Measurements from ENCODE around the gene IGHMBP2.
"Not testable (repeated sequence)": the region's sequence is repeated elsewhere in the genome, so short reads cannot be mapped to it uniquely, and the experiment has no call there.

The IGHMBP2 gene

GRCh38 chr11:68903288-68904247 lies at the start of gene IGHMBP2, which contains the start of gene MRPL21:
IGHMBP2 (plus strand) TSS chr11:68903891; CDS start chr11:68903953, 62 bp downstream.
MRPL21 (minus strand) TSS chr11:68903832; CDS start chr11:68903810, 22 bp downstream.
- H3K4me3 ChIP-seq (ENCODE audit: low read depth, low read length), result peak within 1 kb of the TSS; percentile 62
- peak; percentile 42 for DNase-seq (ENCODE audit: low read depth)
- no peak for TF ChIP-seq CTCF (IDR thresholded peaks at IDR 0.05; ENCODE audit: low read depth, low read length, missing control alignments)

GRCh38 chr11:68854273-68854958 lies 49.3 kb upstream of the IGHMBP2 start:
- DNase-seq (ENCODE audit: low read depth), result no peak
- H3K4me3 ChIP-seq (ENCODE audit: low read depth, low read length), result no peak overlapping the region

GRCh38 chr11:68855205-68855981 lies 48.3 kb upstream of the IGHMBP2 start:
- DNase-seq (ENCODE audit: low read depth), result no peak
- no peak for TF ChIP-seq CTCF (IDR thresholded peaks at IDR 0.05; ENCODE audit: low read depth, low read length, missing control alignments)
- H3K4me3 ChIP-seq (ENCODE audit: low read depth, low read length), result peak overlapping the region; percentile 45

More at GRCh38 chr11:68854273-68854958, 49.3 kb upstream of the IGHMBP2 start:
- no peak for TF ChIP-seq CTCF (IDR thresholded peaks at IDR 0.05; ENCODE audit: low read depth, low read length, missing control alignments)

- not testable (repeated sequence) for DNase-seq (ENCODE audit: low read depth); H3K4me3 ChIP-seq (ENCODE audit: low read depth, low read length)
Observed at GRCh38 chr11:68856425-68857030, 47.2 kb upstream of the IGHMBP2 start.

- TF ChIP-seq CTCF (IDR thresholded peaks at IDR 0.05; ENCODE audit: low read depth, low read length, missing control alignments), result no peak
- no peak for DNase-seq (ENCODE audit: low read depth)
- no peak overlapping the region for H3K4me3 ChIP-seq (ENCODE audit: low read depth, low read length)
Observed at GRCh38 chr11:68857037-68857586, 46.6 kb upstream of the IGHMBP2 start.

GRCh38 chr11:68859123-68859522 lies 44.6 kb upstream of the IGHMBP2 start:
- DNase-seq (ENCODE audit: low read depth), result no peak
- no peak overlapping the region for H3K4me3 ChIP-seq (ENCODE audit: low read depth, low read length)
- no peak for TF ChIP-seq CTCF (IDR thresholded peaks at IDR 0.05; ENCODE audit: low read depth, low read length, missing control alignments)
